ENCODE data around the gene PARVB.

PARVB gene

GRCh38 chr22:44057401-44057987, 33.4 kb downstream of the PARVB start:
- DNase-seq, result no peak

GRCh38 chr22:44063462-44064371, 39.6 kb downstream of the PARVB start:
- DNase-seq, result no peak

GRCh38 chr22:44067033-44067432, 42.9 kb downstream of the PARVB start:
- no peak for DNase-seq

GRCh38 chr22:44067901-44068300, 43.8 kb downstream of the PARVB start:
- no peak for DNase-seq

- DNase-seq, result peak; percentile 4 to 23
Measured at GRCh38 chr22:44068422-44069191, 44.5 kb downstream of the PARVB start.

- no peak for DNase-seq
Measured at GRCh38 chr22:44070029-44070428, 45.9 kb downstream of the PARVB start.

GRCh38 chr22:44071781-44072326, 47.8 kb downstream of the PARVB start:
- no peak for DNase-seq

- no peak for DNase-seq
Measured at GRCh38 chr22:44074337-44074984, 50.4 kb downstream of the PARVB start.

GRCh38 chr22:44075022-44075421, 50.9 kb downstream of the PARVB start:
- DNase-seq, result no peak

- no peak for DNase-seq
Measured at GRCh38 chr22:44075670-44076069, 51.6 kb downstream of the PARVB start.

- DNase-seq, result no peak
Measured at GRCh38 chr22:44076825-44077224, 52.7 kb downstream of the PARVB start.

- DNase-seq, result peak; percentile 42 to 60
Measured at GRCh38 chr22:44080936-44081861, 57.1 kb downstream of the PARVB start.

- DNase-seq, result no peak
Measured at GRCh38 chr22:44082801-44083200, 58.7 kb downstream of the PARVB start.

GRCh38 chr22:44084044-44084772, 60.1 kb downstream of the PARVB start:
- no peak for DNase-seq

GRCh38 chr22:44085743-44086270, 61.7 kb downstream of the PARVB start:
- peak in 1 of 2 donors; percentile 3 for DNase-seq

GRCh38 chr22:44086271-44087088, 62.4 kb downstream of the PARVB start:
- DNase-seq, result no peak

GRCh38 chr22:44087089-44087430, 63.0 kb downstream of the PARVB start:
- no peak for DNase-seq

GRCh38 chr22:44088976-44089570, 65.0 kb downstream of the PARVB start:
- no peak for DNase-seq
